RPMI7951 (cell line): ENCODE data around the gene TRPM2. TPM values are rescaled to one million over a fixed set of nuclear protein-coding genes. Genes with fewer than 3 reads are reported as not detected.

Experiments used
- DNase-seq: peaks from one replicate; pipeline ENCODE4 v3.0.0-alpha.2; 2012; ENCODE audit warnings: low read depth
- total RNA-seq: library from RNA; depleted of rRNA; stranded (reverse); fragments of >200 nt; shearing (Covaris generic); gene quantifications from 2 replicates; pipeline ENCODE4 v1.2.3, GENCODE V29; 2014

TRPM2 gene
- total RNA-seq, 1 experiment from 2014 or later: 6.7 TPM

- no peak for DNase-seq
These were observed 76.5 kb downstream of the TRPM2 start for GRCh38 chr21:44429894-44430293.

- DNase-seq: no peak
These were observed 77.9 kb downstream of the TRPM2 start for GRCh38 chr21:44431300-44431699.

- no peak for DNase-seq
These were observed 79.7 kb downstream of the TRPM2 start for GRCh38 chr21:44432841-44433790.

- no peak for DNase-seq
These were observed 80.6 kb downstream of the TRPM2 start for GRCh38 chr21:44433791-44434567.

GRCh38 chr21:44434568-44434925, 81.1 kb downstream of the TRPM2 start:
- no peak for DNase-seq

GRCh38 chr21:44434936-44435635, 81.7 kb downstream of the TRPM2 start:
- DNase-seq: no peak

GRCh38 chr21:44436111-44436611, 82.7 kb downstream of the TRPM2 start:
- DNase-seq: no peak

- DNase-seq: no peak
These were observed 83.5 kb downstream of the TRPM2 start for GRCh38 chr21:44436958-44437357.

GRCh38 chr21:44437371-44437695, 83.9 kb downstream of the TRPM2 start:
- DNase-seq: no peak

- no peak for DNase-seq
These were observed 84.4 kb downstream of the TRPM2 start for GRCh38 chr21:44437696-44438431.

GRCh38 chr21:44438531-44439210, 85.2 kb downstream of the TRPM2 start:
- DNase-seq: no peak

- no peak for DNase-seq
These were observed 85.8 kb downstream of the TRPM2 start for GRCh38 chr21:44439211-44439600.

GRCh38 chr21:44440241-44441040, 87.0 kb downstream of the TRPM2 start:
- DNase-seq: no peak

- no peak for DNase-seq
These were observed 87.6 kb downstream of the TRPM2 start for GRCh38 chr21:44441041-44441400.

- no peak for DNase-seq
These were observed 88.3 kb downstream of the TRPM2 start for GRCh38 chr21:44441581-44442265.

- DNase-seq: no peak
These were observed 89.1 kb downstream of the TRPM2 start for GRCh38 chr21:44442266-44443125.

GRCh38 chr21:44443291-44443890, 90.0 kb downstream of the TRPM2 start:
- no peak for DNase-seq

GRCh38 chr21:44443891-44444285, 90.5 kb downstream of the TRPM2 start:
- DNase-seq: no peak
